ENCODE data around the gene DPPA3.
A peak's percentile ranks its signal among the peaks of the same experiment; 100 is the strongest.
"Not testable (repeated sequence)": the region's sequence is repeated elsewhere in the genome, so short reads cannot be mapped to it uniquely, and the experiment has no call there.

DPPA3 gene

DNA sequence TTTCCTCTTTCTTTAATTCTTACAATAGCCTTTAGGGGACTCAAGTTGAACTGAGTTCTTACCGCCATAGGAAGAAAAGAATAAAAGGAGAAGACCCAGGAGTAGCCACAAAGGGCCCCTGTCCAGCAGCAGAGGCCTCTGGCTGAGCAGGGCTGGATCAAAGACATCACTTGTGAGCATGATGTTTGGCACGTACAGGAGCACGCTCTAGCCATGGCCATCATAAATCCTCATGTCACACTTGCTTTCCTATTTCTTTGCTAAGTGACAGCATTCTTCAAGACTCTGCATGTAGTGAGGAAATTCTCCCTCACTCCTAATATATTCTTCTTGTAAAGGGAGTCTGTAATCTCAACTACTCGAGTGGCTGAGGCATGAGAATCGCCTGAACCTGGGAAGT is 20.3 kb downstream of the DPPA3 start:
- no peak for DNase-seq

DNA sequence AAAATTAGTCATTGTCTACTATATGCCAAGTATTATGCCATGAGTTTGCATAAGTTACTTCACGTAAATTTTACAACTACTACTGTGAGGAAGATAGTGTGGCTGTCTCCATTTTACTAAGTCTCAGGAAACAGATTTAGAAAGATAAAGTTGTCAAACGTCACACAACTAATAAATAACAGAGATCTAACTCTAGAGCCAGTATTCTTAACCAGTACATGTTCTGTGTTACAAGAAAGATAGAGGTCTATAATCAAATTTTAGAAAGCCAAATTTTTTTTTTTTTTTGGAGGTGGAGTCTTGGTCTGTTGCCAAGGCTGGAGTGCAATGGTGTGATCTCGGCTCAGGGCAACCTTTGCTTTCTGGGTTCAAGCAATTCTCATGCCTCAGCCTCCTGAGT is 21.8 kb downstream of the DPPA3 start:
- no peak for DNase-seq

DNA sequence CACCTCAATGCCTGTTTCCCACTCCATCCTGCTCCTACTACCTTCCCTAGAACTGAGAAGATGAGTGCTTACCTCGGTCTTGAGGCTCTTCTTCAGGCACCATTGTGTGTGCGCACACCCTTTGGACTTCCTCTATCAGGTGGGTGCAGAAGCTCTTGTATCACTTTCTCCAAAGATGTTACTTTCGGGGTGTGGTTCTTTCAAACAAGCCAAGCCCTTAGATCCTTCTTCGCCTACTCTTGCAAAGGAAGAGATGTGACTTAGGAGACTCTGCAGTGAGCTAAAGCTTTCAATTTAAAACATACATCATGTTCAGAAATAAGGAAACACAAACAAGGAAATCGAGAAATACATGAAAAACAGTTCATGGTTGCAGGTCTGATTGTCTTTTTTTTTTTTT is 36.0 kb downstream of the DPPA3 start, which contains the start of gene CLEC4C:
Gene CLEC4C (minus strand): TSS at position 130 of the 400 bp plus-strand sequence. CDS start 27 bp downstream, at position 103.
- DNase-seq, result peak; percentile 23 to 62 (median 34)

DNA sequence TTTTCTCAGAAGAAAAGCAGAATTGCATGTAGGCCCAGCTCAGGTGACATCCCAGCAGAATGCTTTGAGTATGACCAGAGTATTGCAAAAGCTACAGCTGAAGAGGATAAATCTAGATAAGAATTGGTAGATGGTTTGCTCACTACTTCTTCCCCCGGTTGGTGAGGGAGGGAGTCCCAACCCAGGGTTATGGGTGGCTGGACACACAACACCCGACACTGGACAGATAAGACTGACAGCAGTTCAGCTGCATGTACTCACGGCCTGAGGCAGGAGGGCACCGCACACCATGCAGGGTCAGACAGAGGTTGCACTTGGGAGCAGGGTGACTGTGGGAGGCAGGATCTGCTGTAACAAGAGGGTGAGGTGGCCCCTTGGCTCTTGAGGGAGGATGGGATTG is 37.6 kb downstream of the DPPA3 start:
- DNase-seq, result no peak

DNA sequence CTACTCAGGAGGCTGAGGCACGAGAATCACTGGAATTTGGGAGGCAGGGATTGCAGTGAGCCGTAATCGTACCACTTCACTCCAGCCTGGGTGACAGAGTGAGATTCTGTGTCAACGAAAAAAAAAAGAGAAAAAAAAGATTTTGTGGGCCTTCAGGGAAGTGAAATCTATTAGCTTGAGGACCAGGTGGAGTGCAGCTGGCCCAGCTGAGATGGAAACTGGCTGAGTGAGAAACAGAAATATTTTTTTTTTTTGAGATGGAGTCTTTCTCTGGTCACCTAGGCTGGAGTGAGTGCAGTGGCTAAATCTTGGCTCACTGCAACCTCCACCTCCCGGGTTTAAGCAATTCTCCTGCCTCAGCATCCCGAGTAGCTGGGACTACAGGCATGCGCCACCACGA is 38.2 kb downstream of the DPPA3 start:
- no peak for DNase-seq

DNA sequence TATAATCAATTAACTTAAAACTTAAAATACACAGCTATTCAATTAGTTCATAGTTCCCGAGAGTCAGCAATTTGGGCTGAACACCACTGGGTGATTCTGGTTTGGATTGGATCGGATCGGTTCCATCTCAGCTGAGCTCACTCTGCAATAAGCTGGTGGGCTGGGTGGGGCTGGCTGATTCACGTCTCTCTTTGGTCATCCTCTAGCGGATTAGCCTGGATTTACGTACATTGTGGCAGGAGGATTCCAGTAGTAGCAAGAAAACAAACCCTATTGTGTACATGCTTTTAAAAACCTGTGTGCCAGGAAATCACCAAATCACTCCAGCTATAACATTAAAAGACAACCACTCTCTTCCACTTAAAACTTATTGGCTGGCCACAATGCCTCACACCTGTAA is 39.1 kb downstream of the DPPA3 start:
- no peak for DNase-seq

DNA sequence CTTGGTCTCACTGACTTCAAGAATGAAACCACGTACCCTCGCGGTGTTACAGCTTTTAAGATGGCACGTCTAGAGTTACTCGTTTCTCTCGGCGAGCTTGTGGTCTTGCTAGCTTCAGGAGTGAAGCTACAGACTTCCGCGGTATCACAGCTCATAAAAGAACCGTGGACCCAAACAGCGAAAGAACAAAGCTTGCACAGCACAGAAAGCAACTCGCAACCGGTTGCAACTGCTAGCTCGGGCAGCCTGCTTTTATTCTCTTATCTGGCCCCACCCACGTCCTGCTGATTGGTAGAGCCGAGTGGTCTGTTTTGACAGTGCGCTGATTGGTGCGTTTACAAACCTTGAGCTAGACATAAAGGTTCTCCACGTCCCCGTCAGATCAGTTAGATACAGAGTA is 40.2 kb downstream of the DPPA3 start:
- no peak for DNase-seq

DNA sequence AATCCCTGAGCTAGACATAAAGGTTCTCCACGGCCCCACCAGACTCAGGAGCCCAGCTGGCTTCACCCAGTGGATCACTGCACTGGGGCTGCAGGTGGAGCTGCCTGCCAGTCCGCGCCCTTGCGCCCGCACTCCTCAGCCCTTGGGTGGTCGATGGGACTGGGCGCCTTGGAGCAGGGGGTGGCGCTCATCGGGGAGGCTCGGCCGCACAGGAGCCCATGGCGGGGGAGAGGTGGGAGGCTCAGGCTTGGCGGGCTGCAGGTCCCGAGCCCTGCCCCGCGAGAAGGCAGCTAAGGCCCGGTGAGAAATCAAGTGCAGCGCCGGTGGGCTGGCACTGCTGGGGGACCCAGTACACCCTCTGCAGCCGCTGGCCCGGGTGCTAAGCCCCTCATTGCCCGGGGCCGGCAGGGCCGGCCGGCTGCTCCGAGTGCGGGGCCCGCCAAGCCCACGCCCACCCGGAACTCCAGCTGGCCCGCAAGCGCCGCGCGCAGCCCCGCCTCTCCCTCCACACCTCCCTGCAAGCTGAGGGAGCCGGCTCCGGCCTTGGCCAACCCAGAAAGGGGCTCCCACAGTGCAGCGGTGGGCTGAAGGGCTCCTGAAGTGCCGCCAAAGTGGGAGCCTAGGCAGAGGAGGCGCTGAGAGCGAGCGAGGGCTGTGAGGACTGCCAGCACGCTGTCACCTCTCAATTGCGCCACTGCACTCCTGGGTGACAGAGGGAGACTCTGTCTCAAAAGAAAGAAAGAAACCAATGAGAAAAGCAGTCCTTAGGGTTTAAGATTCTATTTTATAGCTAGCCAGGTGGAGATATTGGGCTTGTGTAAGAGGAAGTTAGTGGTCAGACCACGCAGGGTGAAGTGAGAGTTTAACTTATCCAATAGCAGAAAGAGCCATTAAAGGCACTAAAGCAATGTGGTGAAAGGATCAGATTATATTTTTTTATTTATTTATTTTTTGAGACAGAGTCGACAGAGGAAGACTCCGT is 41.0 kb downstream of the DPPA3 start:
- DNase-seq, result peak in 2 of 4 experiments; percentile 6 to 27

DNA sequence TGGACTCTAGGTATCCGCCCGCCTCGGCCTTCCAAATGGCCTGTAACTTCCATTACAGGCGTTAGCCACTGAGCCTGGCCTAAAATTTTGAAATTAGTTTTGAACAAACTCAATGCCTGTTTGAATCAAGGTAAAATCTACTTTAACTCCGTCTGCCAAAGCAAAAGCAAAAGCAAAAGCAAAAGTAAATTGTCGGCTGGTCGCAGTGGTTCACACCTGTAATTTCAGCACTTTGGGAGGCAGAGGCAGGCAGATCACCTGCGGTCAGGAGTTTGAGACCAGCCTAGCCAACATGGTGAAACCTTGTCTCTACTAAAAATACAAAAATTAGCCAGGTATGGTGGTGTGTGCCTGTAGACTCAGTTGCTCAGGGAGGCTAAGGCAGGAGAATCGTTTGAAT is 44.4 kb downstream of the DPPA3 start:
- not testable (repeated sequence) for DNase-seq

DNA sequence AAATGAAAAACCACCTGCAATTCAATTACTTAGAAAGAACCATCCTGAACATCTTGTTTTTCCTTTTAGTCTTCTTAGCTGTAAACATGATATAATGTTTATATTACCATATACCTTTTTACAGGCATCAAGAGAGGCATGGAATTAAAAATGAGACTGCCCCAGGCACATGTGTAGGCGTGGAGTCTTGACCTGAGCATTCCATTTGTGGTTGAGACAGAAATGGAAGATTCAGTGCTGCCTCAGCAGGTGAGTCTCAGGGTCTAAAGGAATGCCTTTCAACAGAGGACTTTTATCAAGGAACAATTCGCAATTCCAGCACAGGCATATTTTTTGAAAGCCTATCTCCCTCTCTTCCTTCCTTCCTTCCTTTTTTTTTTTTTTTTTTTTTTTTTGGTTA is 45.8 kb downstream of the DPPA3 start:
- no peak for DNase-seq

DNA sequence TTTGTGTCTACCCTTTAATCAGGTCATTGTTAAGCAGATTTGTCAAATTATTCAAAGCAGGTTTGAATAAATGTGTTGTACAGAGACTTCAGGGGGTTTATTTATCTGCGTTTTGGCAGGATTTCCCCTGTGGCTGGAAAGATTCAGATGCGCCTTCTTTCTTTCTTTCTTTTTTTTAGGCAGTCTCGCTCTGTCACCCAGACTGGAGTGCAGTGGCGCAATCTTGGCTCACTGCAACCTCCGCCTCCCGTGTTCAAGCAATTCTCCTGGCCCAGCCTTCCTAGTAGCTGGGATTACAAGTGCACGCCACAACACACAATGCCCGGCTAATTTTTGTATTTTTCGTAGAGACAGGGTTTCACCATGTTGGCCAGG is 47.5 kb downstream of the DPPA3 start:
- peak in 1 of 4 experiments; percentile 9 for DNase-seq
